ENCODE results near the gene SSU72. TPM values are rescaled to one million over a fixed set of nuclear protein-coding genes. Genes with fewer than 3 reads are reported as not detected.

SSU72 gene
- 90.4 and 95.9 TPM in 2 replicates for total RNA-seq

GRCh38 chr1:1574721-1575537 lies at the start of gene SSU72:
Gene SSU72, minus strand, starts transcription at chr1:1574863. Its CDS starts 306 bp downstream, at chr1:1574557.

GRCh38 chr1:1615256-1616044 lies 40.8 kb upstream of the SSU72 start, which contains the start of gene MIB2:
Gene MIB2, plus strand, starts transcription at chr1:1615500. Its CDS starts 7,953 bp downstream, at chr1:1623453.

GRCh38 chr1:1599935-1600860 lies 25.5 kb upstream of the SSU72 start, which contains the start of gene FNDC10:
Gene FNDC10, minus strand, starts transcription at chr1:1600135. Its CDS starts 120 bp downstream, at chr1:1600015.

GRCh38 chr1:1540090-1540817 lies 34.4 kb downstream of the SSU72 start, which contains the start of gene TMEM240:
Gene TMEM240, minus strand, starts transcription at chr1:1540624. Its CDS starts 278 bp downstream, at chr1:1540346.

GRCh38 chr1:1511533-1512285 lies 63.0 kb downstream of the SSU72 start, which contains the start of gene ATAD3A:
Gene ATAD3A, plus strand, starts transcription at chr1:1512162. Its CDS starts 107 bp downstream, at chr1:1512269.

Other genes starting within 250 kb of the SSU72 start
- gene TAS1R3, start 243.6 kb downstream of the SSU72 start, total RNA-seq = 0.21 TPM in 1 of 2 replicates, not detected in the other
- 262 and 265 TPM in 2 replicates for gene DVL1, start 225.4 kb downstream of the SSU72 start, total RNA-seq
- 2.8 and 12.0 TPM in 2 replicates for gene MXRA8, start 216.3 kb downstream of the SSU72 start, total RNA-seq
- 138 and 166 TPM in 2 replicates for gene AURKAIP1, start 199.7 kb downstream of the SSU72 start, total RNA-seq
- 75.2 and 80.1 TPM in 2 replicates for gene CCNL2, start 175.5 kb downstream of the SSU72 start, total RNA-seq
- 56.1 and 74.5 TPM in 2 replicates for gene MRPL20, start 167.6 kb downstream of the SSU72 start, total RNA-seq
- 11.6 and 15.1 TPM in 2 replicates for gene ANKRD65, start 153.6 kb downstream of the SSU72 start, total RNA-seq
- 13.0 and 14.1 TPM in 2 replicates for gene VWA1, start 139.2 kb downstream of the SSU72 start, total RNA-seq
- gene ATAD3C, start 125.2 kb downstream of the SSU72 start, total RNA-seq = not detected in 2 replicates
- gene ATAD3B, start 103.1 kb downstream of the SSU72 start, total RNA-seq = 13.0 and 22.4 TPM in 2 replicates
- 25.2 and 41.0 TPM in 2 replicates for gene ATAD3A, start 62.7 kb downstream of the SSU72 start, total RNA-seq
- not detected in 2 replicates for gene TMEM240, start 34.2 kb downstream of the SSU72 start, total RNA-seq
- 0.64 and 2.4 TPM in 2 replicates for gene FNDC10, start 25.3 kb upstream of the SSU72 start, total RNA-seq
- gene MIB2, start 40.6 kb upstream of the SSU72 start, total RNA-seq = 91.3 and 99.5 TPM in 2 replicates
- gene MMP23B, start 57.3 kb upstream of the SSU72 start, total RNA-seq = 0.64 and 2.2 TPM in 2 replicates
- 3.8 and 4.1 TPM in 2 replicates for gene CDK11B, start 84.1 kb upstream of the SSU72 start, total RNA-seq
- gene SLC35E2B, start 117.9 kb upstream of the SSU72 start, total RNA-seq = 11.6 and 16.4 TPM in 2 replicates
- gene CDK11A, start 149.5 kb upstream of the SSU72 start, total RNA-seq = 3.4 and 14.2 TPM in 2 replicates
- 44.8 and 46.5 TPM in 2 replicates for gene NADK, start 203.6 kb upstream of the SSU72 start, total RNA-seq

Measured in tracheal epithelial cell (primary cell).